ENCODE results near the gene OR52L1. TPM values are rescaled to one million over a fixed set of nuclear protein-coding genes. Genes with fewer than 3 reads are reported as not detected.

The OR52L1 gene
- total and polyA plus RNA-seq, 2 of the 8 experiments (the other 6 are each of a cell fraction or from before 2014, with no cell fraction given): 0.24 TPM; not detected in 1

DNA sequence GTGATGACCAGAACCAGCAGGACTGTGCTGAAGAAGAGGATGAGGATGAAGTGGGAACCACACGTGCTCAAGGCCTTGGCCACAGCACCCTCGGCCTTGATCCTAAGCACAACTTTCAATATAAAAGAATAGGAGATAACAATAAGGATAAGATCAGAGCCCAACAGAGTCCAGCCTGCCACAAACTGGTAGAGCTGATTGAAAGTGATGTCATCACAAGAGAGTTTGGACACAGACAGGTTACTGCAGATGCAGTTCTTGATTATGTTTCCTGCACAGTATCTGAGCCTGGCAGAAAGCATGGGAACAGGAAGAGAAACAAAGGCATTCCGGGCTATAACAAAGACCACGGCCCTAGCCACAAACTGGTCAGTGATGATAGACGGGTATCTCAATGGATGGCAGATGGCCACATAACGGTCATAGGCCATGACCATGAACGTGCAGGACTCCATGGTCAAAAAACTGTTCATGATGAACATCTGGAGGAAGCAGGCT lies 15.5 kb upstream of the OR52L1 start (continued):
- TF ChIP-seq CTCF (IDR thresholded peaks at IDR 0.05; ENCODE audit: control extremely low read depth in 1 of 3, insufficient read depth in 1 of 3, low read depth in 1 of 3, low read length in 3 of 3): no peak
- no peak for TF ChIP-seq TCF12 (IDR thresholded peaks at IDR 0.05; ENCODE audit: low read depth, low read length)
- TF ChIP-seq GABPA (IDR thresholded peaks at IDR 0.05; ENCODE audit: borderline replicate concordance, insufficient read depth, low read length): no peak
- TF ChIP-seq HDAC2 (IDR thresholded peaks at IDR 0.05; ENCODE audit: borderline replicate concordance in 1 of 2, low read depth in 2 of 2, low read length in 2 of 2): no peak
- no peak for TF ChIP-seq SIN3A (conservative IDR thresholded peaks at IDR 0.05 in 1 of 2, IDR thresholded peaks at IDR 0.05 in 1 of 2; ENCODE audit: low read depth in 1 of 2, low read length in 2 of 2)
- no peak for TF ChIP-seq RAD21 (IDR thresholded peaks at IDR 0.05 in 1 of 2, conservative IDR thresholded peaks at IDR 0.05 in 1 of 2; ENCODE audit: low read depth in 2 of 2, low read length in 2 of 2)
- no peak for TF ChIP-seq SRF (IDR thresholded peaks at IDR 0.05; ENCODE audit: low read depth, low read length)
- TF ChIP-seq KDM4A (IDR thresholded peaks at IDR 0.05; ENCODE audit: low read depth, low read length, severe bottlenecking): no peak

Data from H1 (cell line).